SK-N-SH (cell line): ENCODE data around the gene PLXNB3.

Source experiments
- FOXM1 ChIP-seq: IDR thresholded peaks from 2 replicates; pipeline ENCODE4 v1.4.0; 2012; ENCODE audit warnings: low read depth, mild to moderate bottlenecking
- POLR2AphosphoS5 ChIP-seq: IDR thresholded peaks from 2 replicates; pipeline ENCODE4 v1.6.1; 2012; ENCODE audit warnings: low read depth, low read length
- TF ChIP-seq, protein P1 (sequence below): fragments of 200-600 bp; sonication (generic); IDR thresholded peaks from 2 replicates; pipeline ENCODE4 v1.6.1; 2017; ENCODE audit warnings: antibody characterized with exemption, mild to moderate bottlenecking, moderate library complexity

DNA sequence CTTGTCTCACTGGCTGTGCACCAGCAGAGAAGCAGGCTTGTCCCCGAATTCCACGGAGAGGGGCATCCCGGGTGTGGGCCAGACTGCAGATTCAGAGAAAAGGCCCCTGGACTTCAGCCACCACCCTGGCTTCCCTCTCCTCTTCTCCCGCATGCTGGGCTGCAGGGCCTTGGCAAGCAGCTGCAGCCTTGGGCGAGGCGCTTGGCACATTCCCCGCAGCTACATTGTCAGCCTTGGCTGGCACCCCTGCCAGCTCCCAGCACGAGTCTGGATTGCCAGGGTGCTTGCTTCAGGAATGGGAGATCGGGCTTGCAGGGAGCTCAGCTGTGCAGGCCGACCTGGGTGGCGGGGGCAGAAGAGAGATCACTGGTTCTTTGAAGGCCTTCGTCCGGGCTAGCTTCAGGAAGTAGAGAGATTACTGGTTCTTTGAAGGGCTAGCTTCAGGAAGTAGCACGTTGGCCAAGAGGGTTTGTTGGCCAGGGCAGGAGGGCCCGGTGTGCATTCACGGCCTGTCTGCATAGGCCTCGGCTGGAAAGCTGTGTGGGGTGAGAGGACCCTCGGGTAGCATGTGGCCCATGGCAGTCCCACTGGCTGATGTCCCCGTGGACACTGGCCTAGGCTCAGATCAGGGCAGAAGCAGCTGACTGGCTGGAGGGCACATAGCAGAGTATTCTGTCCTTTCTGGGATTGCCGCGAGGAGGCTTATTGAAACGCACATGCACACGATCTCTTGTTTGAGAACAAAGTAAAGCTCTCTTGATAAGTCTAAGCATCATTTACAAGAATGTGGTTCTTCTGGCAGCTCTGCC lies 36.7 kb upstream of the PLXNB3 start:
- no peak for TF ChIP-seq FOXM1
- TF ChIP-seq, protein P1, sequence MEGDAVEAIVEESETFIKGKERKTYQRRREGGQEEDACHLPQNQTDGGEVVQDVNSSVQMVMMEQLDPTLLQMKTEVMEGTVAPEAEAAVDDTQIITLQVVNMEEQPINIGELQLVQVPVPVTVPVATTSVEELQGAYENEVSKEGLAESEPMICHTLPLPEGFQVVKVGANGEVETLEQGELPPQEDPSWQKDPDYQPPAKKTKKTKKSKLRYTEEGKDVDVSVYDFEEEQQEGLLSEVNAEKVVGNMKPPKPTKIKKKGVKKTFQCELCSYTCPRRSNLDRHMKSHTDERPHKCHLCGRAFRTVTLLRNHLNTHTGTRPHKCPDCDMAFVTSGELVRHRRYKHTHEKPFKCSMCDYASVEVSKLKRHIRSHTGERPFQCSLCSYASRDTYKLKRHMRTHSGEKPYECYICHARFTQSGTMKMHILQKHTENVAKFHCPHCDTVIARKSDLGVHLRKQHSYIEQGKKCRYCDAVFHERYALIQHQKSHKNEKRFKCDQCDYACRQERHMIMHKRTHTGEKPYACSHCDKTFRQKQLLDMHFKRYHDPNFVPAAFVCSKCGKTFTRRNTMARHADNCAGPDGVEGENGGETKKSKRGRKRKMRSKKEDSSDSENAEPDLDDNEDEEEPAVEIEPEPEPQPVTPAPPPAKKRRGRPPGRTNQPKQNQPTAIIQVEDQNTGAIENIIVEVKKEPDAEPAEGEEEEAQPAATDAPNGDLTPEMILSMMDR = no peak
- TF ChIP-seq POLR2AphosphoS5 = no peak
